Smooth muscle cell (in vitro differentiated cells): Measurements from ENCODE around the gene PRR16. TPM values are rescaled to one million over a fixed set of nuclear protein-coding genes. Genes with fewer than 3 reads are reported as not detected.
"Not testable (repeated sequence)": the region's sequence is repeated elsewhere in the genome, so short reads cannot be mapped to it uniquely, and the experiment has no call there.

ENCODE experiments used
- DNase-seq: peaks from one replicate; lab custom pipeline; 2025; ENCODE audit not compliant: unreplicated experiment; lab: John Stamatoyannopoulos, UW
- H2AFZ ChIP-seq: fragments of 200-600 bp; sonication (generic); 2 replicates; pipeline ENCODE4 v1.6.0; 2016; ENCODE audit warnings: antibody characterized with exemption, low read depth, mild to moderate bottlenecking
- H3F3A ChIP-seq: fragments of 200-600 bp; sonication (generic); 2 replicates; pipeline ENCODE4 v1.6.0; 2017; ENCODE audit warnings: antibody characterized with exemption, low read depth
- H3K27ac ChIP-seq: fragments of 200-600 bp; sonication (generic); 2 replicates; pipeline ENCODE4 v1.5.1; 2016; ENCODE audit warnings: low read depth, mild to moderate bottlenecking
- H3K27me3 ChIP-seq: fragments of 200-600 bp; sonication (generic); 2 replicates; pipeline ENCODE4 v1.6.1; 2016; ENCODE audit warnings: low read depth, mild to moderate bottlenecking
- H3K36me3 ChIP-seq: fragments of 200-600 bp; sonication (generic); 2 replicates; pipeline ENCODE4 v1.5.1; 2016; ENCODE audit warnings: low read depth
- H3K4me1 ChIP-seq: fragments of 200-600 bp; sonication (generic); 2 replicates; pipeline ENCODE4 v1.5.1; 2016; ENCODE audit warnings: low read depth
- H3K4me2 ChIP-seq: fragments of 200-600 bp; sonication (generic); 2 replicates; pipeline ENCODE4 v1.6.0; 2016; ENCODE audit warnings: mild to moderate bottlenecking
- H3K4me3 ChIP-seq: fragments of 200-600 bp; sonication (generic); 2 replicates; pipeline ENCODE4 v1.5.1; 2016; ENCODE audit warnings: mild to moderate bottlenecking
- H3K79me2 ChIP-seq: fragments of 200-600 bp; sonication (generic); 2 replicates; pipeline ENCODE4 v1.6.0; 2016; ENCODE audit warnings: low read depth, mild to moderate bottlenecking
- H3K9ac ChIP-seq: fragments of 200-600 bp; sonication (generic); 2 replicates; pipeline ENCODE4 v1.6.0; 2016; ENCODE audit warnings: low read depth
- H3K9me3 ChIP-seq: fragments of 200-600 bp; sonication (generic); replicated peaks from 2 replicates; pipeline ENCODE4 v1.5.1; 2016; ENCODE audit warnings: low read depth
- H4K20me1 ChIP-seq: fragments of 200-600 bp; sonication (generic); 2 replicates; pipeline ENCODE4 v1.6.0; 2016; ENCODE audit warnings: low read depth
- whole genome bisulfite sequencing: methylation state at CpG from one replicate; pipeline ENCODE4 v1.1.7; 2016; ENCODE audit warnings: low lambda C conversion rate; 5-methylcytosine and 5-hydroxymethylcytosine counted together
- polyA plus RNA-seq: library from polyadenylated mRNA; unstranded; fragments of >200 nt; fragmentation: Nextera tagmentation; extraction: Ambion mirVana; gene quantifications from 2 replicates; pipeline ENCODE4 v1.2.1, GENCODE V29; 2016
- total RNA-seq: library from RNA; depleted of rRNA; stranded (reverse); fragments of >200 nt; gene quantifications from 2 replicates; pipeline ENCODE4 v1.2.3, GENCODE V29; 2014
- TF ChIP-seq, protein P1 (sequence below): fragments of 200-600 bp; sonication (generic); IDR thresholded peaks from 2 replicates; pipeline ENCODE4 v1.5.1; 2017; ENCODE audit warnings: borderline replicate concordance, mild to moderate bottlenecking, antibody characterized with exemption; ENCODE audit not compliant: insufficient read depth, poor library complexity, severe bottlenecking

PRR16 gene
- total and polyA plus RNA-seq, 2 experiments from 2014 or later, result 6.7 to 13.2 TPM

DNA sequence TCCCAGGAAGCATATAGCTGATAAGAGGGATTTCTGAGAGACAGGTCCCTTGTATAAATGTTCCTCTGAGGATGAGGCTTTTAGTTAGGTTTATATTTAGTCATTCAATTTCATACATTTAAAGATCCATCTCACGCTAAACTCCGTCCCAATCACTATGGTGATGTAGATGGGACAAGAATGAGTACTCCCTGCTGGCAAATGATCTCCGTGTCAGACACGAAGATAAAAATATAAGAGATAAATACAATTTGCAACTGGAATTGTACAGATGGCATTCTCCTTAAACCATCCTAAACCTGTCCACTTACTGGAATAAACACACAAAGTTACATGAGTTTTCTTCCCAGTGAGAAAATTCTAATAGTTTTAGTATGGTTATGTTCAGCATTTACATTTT lies 233.0 kb downstream of the PRR16 start:
- no peak overlapping the region for H3K4me3 ChIP-seq
- no peak for DNase-seq
- TF ChIP-seq, protein P1, sequence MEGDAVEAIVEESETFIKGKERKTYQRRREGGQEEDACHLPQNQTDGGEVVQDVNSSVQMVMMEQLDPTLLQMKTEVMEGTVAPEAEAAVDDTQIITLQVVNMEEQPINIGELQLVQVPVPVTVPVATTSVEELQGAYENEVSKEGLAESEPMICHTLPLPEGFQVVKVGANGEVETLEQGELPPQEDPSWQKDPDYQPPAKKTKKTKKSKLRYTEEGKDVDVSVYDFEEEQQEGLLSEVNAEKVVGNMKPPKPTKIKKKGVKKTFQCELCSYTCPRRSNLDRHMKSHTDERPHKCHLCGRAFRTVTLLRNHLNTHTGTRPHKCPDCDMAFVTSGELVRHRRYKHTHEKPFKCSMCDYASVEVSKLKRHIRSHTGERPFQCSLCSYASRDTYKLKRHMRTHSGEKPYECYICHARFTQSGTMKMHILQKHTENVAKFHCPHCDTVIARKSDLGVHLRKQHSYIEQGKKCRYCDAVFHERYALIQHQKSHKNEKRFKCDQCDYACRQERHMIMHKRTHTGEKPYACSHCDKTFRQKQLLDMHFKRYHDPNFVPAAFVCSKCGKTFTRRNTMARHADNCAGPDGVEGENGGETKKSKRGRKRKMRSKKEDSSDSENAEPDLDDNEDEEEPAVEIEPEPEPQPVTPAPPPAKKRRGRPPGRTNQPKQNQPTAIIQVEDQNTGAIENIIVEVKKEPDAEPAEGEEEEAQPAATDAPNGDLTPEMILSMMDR, result no peak

DNA sequence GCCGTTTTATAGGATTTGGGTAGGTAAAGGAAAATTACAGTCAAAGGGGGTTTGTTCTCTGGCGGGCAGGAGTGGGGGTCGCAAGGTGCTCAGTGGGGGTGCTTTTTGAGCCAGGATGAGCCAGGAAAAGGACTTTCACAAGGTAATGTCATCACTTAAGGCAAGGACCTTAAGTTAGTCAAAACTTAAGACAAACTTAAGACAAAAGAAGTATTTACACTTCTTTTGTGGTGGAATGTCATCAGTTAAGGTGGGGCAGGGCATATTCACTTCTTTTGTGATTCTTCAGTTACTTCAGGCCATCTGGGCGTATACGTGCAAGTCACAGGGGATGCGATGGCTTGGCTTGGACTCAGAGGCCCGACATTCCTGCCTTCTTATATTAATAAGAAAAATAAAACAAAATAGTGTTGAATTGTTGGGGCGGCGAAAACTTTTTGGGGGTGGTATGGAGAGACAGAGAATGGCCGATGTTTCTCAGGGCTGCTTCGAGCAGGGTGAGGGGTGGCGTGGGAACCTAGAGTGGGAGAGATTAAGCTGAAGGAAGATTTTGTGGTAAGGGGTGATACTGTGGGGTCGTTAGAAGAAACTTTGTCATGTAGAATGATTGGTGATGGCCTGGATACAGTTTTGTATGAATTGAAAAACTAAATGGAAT lies 233.7 kb downstream of the PRR16 start:
- H3K27ac ChIP-seq, H3F3A ChIP-seq, H3K9me3 ChIP-seq, H3K4me1 ChIP-seq, H3K79me2 ChIP-seq, H4K20me1 ChIP-seq, H3K9ac ChIP-seq, H2AFZ ChIP-seq, H3K36me3 ChIP-seq, H3K4me3 ChIP-seq, DNase-seq, H3K4me2 ChIP-seq: not testable (repeated sequence)
- WGBS, result 57% methylated on average over 12 of the region's 13 CpGs
- peaks cover 17% of the 10 kb centered on the region for H3K27me3 ChIP-seq

More for the DNA sequence above, 233.0 kb downstream of the PRR16 start:
- H3F3A ChIP-seq, result no peaks in the 10 kb centered on the region
- H4K20me1 ChIP-seq, result no peaks in the 10 kb centered on the region
- no peaks in the 10 kb centered on the region for H3K4me1 ChIP-seq
- WGBS, result 44% methylated on average over 4 of the region's 4 CpGs
- no peaks in the 10 kb centered on the region for H3K79me2 ChIP-seq
- H3K27me3 ChIP-seq, result peaks cover 10% of the 10 kb centered on the region
- H2AFZ ChIP-seq, result no peak overlapping the region
- H3K4me2 ChIP-seq, result peak overlapping the region; percentile 35
- H3K27ac ChIP-seq, result no peak overlapping the region
- no peaks in the 10 kb centered on the region for H3K36me3 ChIP-seq
- H3K9ac ChIP-seq, result no peak overlapping the region
- no peaks in the 10 kb centered on the region for H3K9me3 ChIP-seq

DNA sequence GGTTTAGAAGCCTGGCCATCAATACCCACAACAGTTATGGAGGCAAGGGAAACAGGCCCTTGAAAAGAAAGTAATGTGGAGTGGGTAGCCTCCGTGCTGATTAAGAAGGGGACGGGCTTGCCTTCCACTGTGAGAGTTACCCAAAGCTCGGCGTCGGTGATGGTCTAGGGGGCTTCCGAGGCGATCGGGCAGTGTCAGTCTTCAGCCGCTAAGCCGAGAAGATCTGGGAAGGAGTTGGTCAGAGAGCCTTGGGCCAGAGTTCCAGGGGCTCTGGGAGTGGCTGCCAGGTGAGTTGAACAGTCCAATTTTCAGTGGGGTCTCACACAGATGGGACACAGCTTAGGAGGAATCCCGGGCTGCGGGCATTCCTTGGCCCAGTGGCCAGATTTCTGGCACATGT lies 236.6 kb downstream of the PRR16 start:
- H3K4me1 ChIP-seq, H3K9ac ChIP-seq, H3K79me2 ChIP-seq, H4K20me1 ChIP-seq, H3K4me2 ChIP-seq, H3K9me3 ChIP-seq, H3F3A ChIP-seq, H3K4me3 ChIP-seq, H2AFZ ChIP-seq, DNase-seq, H3K36me3 ChIP-seq, H3K27ac ChIP-seq: not testable (repeated sequence)
- H3K27me3 ChIP-seq, result peaks cover 29% of the 10 kb centered on the region
- WGBS, result 30% methylated on average over 12 of the region's 12 CpGs

DNA sequence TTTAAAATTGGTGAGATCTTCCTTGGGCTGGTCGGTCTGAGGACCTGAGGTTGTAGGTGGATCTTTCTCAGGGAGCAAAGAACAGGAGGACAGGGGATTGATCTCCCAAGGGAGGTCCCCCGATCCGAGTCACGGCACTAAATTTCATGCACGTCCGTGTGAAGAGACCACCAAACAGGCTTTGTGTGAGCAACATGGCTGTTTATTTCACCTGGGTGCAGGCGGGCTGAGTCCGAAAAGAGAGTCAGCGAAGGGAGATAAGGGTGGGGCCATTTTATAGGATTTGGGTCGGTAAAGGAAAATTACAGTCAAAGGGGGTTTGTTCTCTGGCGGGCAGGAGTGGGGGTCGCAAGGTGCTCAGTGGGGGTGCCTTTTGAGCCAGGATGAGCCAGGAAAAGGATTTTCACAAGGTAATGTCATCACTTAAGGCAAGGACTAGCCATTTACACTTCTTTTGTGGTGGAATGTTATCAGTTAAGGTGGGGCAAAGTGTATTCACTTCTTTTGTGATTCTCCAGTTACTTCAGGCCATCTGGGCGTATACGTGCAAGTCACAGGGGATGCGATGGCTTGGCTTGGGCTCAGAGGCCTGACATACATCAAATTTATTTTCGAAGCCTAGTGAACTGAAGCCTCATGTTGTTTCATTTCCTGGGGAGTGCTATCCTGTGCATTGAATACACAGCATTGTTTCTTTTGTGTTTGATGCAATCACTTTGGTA lies 238.9 kb downstream of the PRR16 start:
- Histone ChIP-seq H3K4me3 (peak overlapping the region; percentile 16), H3K4me2 (peak overlapping the region; percentile 68), H3K4me1 (peaks cover 13% of the 10 kb centered on the region), H3K27me3 (peaks cover 29% of the 10 kb centered on the region)
- not testable (repeated sequence) for H3K9me3 ChIP-seq, H3K36me3 ChIP-seq, H3F3A ChIP-seq, H3K27ac ChIP-seq, H2AFZ ChIP-seq, DNase-seq, H3K79me2 ChIP-seq, H3K9ac ChIP-seq, H4K20me1 ChIP-seq
- WGBS, result 34% methylated on average over 16 of the region's 16 CpGs

DNA sequence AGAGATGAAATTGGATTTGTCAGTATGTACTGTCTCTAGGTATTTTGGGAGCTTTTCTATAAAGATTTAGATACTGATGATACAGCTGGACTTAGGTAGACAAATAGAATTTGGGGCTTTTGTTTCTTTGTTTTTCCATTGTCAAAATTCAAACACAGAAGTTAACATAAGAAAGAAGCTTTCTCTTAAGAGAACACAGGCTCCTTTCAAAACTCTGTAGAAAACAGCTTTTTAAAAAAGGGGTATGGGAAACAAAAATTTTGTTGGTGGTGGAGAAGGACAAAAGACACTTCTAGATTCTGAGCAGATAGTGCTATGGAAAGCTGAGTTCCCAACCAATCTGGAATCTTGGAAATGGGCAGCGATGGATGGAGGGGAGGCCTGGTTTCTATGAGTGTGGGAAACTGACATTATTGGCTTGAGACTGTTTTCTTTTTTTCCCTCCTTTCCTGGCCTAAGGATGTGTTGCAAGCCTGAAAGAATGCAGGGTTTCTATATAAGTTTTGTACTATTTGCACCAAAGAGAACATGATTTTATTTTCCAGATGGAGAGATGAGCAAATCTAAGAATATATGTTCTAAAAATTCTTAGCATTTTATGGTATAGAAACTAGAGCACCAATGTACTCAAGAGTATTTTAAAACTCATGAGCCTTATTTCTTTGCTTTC lies 240.0 kb downstream of the PRR16 start:
- no peaks in the 10 kb centered on the region for H3F3A ChIP-seq
- H3K9ac ChIP-seq, result no peak overlapping the region
- TF ChIP-seq, protein P1, result no peak
- no peak overlapping the region for H2AFZ ChIP-seq
- H3K79me2 ChIP-seq, result no peaks in the 10 kb centered on the region
- WGBS, result 26% methylated on average over 1 of the region's 1 CpG
- H4K20me1 ChIP-seq, result no peaks in the 10 kb centered on the region
- no peak overlapping the region for H3K4me3 ChIP-seq
- no peak overlapping the region for H3K4me2 ChIP-seq
- DNase-seq, result no peak
- H3K4me1 ChIP-seq, result peaks cover 13% of the 10 kb centered on the region
- H3K27me3 ChIP-seq, result peaks cover 29% of the 10 kb centered on the region
- H3K9me3 ChIP-seq, result no peaks in the 10 kb centered on the region
- H3K27ac ChIP-seq, result no peak overlapping the region
- H3K36me3 ChIP-seq, result no peaks in the 10 kb centered on the region
